Prostate gland (tissue), 2 donors: ENCODE data around the gene KRT2.

Experiments used
- CTCF ChIP-seq, 4 experiments: fragments of 200-600 bp in 2 of 4; fragments of 450-650 bp in 2 of 4; sonication (generic) in 2 of 4; IDR thresholded peaks; 1 replicate in 3 of 4; 2 replicates in 1 of 4; pipeline ENCODE4 v1.5.1; 2016 to 2019; ENCODE audit warnings: antibody characterized with exemption in 4 of 4, mild to moderate bottlenecking in 2 of 4, moderate library complexity in 2 of 4
- POLR2A ChIP-seq: fragments of 450-650 bp; IDR thresholded peaks from one replicate; pipeline ENCODE4 v1.6.1; 2016; ENCODE audit warnings: antibody characterized with exemption, mild to moderate bottlenecking

DNA sequence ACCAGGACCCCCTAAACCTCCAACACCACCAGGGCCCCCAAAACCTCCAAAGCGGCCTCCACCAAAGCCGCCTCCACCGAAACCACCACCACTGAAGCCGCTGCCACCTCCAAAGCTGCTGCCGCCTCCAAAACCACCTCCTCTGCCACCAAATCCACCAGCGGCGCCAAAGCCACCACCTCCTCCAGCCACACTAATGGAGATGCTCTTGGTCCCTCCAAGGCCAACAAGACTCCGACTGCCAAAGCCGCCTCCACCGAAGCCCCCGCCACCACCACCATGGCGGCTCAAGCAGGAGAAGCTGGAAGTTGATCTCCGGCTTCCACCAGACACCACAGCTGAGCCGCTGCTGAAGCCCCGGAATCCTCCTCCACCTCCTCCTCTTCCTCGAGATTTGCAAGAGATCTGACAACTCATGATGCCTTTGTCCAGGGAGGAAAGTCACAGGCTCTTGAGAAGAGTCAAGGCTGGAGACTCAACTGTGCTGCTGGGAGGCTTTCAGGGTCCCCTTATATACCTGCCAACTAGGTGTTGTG lies at the start of gene KRT2:
- TF ChIP-seq CTCF (IDR thresholded peaks at IDR 0.05) (no peak), POLR2A (no peak)
